Hepatocyte (in vitro differentiated cells): Measurements from ENCODE around the gene LMOD2. TPM values are rescaled to one million over a fixed set of nuclear protein-coding genes. Genes with fewer than 3 reads are reported as not detected.

Experiments used
- DNase-seq: peaks from one replicate; pipeline ENCODE4 v3.0.0-alpha.2; 2016; ENCODE audit warnings: low spot score
- H2AFZ ChIP-seq: fragments of 200-600 bp; sonication (generic); 2 replicates; pipeline ENCODE4 v1.6.0; 2016; ENCODE audit warnings: antibody characterized with exemption, mild to moderate bottlenecking
- H3K27ac ChIP-seq: fragments of 200-600 bp; sonication (generic); 2 replicates; pipeline ENCODE4 v1.5.1; 2016; ENCODE audit warnings: mild to moderate bottlenecking
- H3K27me3 ChIP-seq: fragments of 200-600 bp; sonication (generic); 2 replicates; pipeline ENCODE4 v1.6.1; 2016
- H3K36me3 ChIP-seq: fragments of 200-600 bp; sonication (generic); replicated peaks from 2 replicates; pipeline ENCODE4 v1.5.1; 2016; ENCODE audit warnings: low read depth; ENCODE audit not compliant: insufficient read depth
- H3K4me1 ChIP-seq: fragments of 200-600 bp; sonication (generic); 2 replicates; pipeline ENCODE4 v1.5.1; 2016; ENCODE audit warnings: mild to moderate bottlenecking, moderate library complexity; ENCODE audit not compliant: insufficient read depth
- H3K4me2 ChIP-seq: fragments of 200-600 bp; sonication (generic); 2 replicates; pipeline ENCODE4 v1.6.0; 2016
- H3K4me3 ChIP-seq: fragments of 200-600 bp; sonication (generic); 2 replicates; pipeline ENCODE4 v1.5.1; 2016; ENCODE audit warnings: mild to moderate bottlenecking
- H3K79me2 ChIP-seq: fragments of 200-600 bp; sonication (generic); 2 replicates; pipeline ENCODE4 v1.6.0; 2017; ENCODE audit warnings: mild to moderate bottlenecking
- H3K9me2 ChIP-seq: fragments of 200-600 bp; sonication (generic); replicated peaks from 2 replicates; pipeline ENCODE4 v1.6.0; 2017; ENCODE audit warnings: mild to moderate bottlenecking; ENCODE audit not compliant: insufficient read depth
- H3K9me3 ChIP-seq: fragments of 200-600 bp; sonication (generic); 2 replicates; pipeline ENCODE4 v1.5.1; 2016; ENCODE audit warnings: low read depth, mild to moderate bottlenecking
- H4K20me1 ChIP-seq: fragments of 200-600 bp; sonication (generic); 2 replicates; pipeline ENCODE4 v1.6.0; 2016; ENCODE audit warnings: mild to moderate bottlenecking; ENCODE audit not compliant: insufficient read depth, poor library complexity, severe bottlenecking
- EZH2 ChIP-seq: fragments of 200-600 bp; sonication (generic); IDR thresholded peaks from 2 replicates; pipeline ENCODE4 v1.6.1; 2016; ENCODE audit warnings: antibody characterized with exemption, mild to moderate bottlenecking, borderline replicate concordance
- EZH2phosphoT487 ChIP-seq: fragments of 200-600 bp; sonication (generic); IDR thresholded peaks from one replicate; pipeline ENCODE4 v1.6.1; 2018; ENCODE audit warnings: antibody characterized with exemption, mild to moderate bottlenecking, low read depth, moderate library complexity; ENCODE audit not compliant: unreplicated experiment, severe bottlenecking
- WGBS: methylation state at CpG from one replicate; pipeline ENCODE4 v1.1.6; 2016; ENCODE audit warnings: low lambda C conversion rate; ENCODE audit errors: missing lambda C conversion rate; 5-methylcytosine and 5-hydroxymethylcytosine counted together
- polyA plus RNA-seq: library from polyadenylated mRNA; unstranded; fragments of >200 nt; fragmentation: Nextera tagmentation; extraction: Ambion mirVana; gene quantifications from 2 replicates; pipeline ENCODE4 v1.2.1, GENCODE V29; 2016
- total RNA-seq: library from RNA; depleted of rRNA; stranded (reverse); fragments of >200 nt; gene quantifications from 2 replicates; pipeline ENCODE4 v1.2.3, GENCODE V29; 2014
- TF ChIP-seq, protein P1 (sequence below): fragments of 200-600 bp; sonication (generic); IDR thresholded peaks from 2 replicates; pipeline ENCODE4 v1.5.1; 2016; ENCODE audit warnings: antibody characterized with exemption, mild to moderate bottlenecking; ENCODE audit not compliant: poor library complexity

The LMOD2 gene
- total and polyA plus RNA-seq, 2 experiments from 2014 or later, result not detected

- H3K4me2 ChIP-seq, result no peak overlapping the region
- TF ChIP-seq EZH2 (no peak), EZH2phosphoT487 (no peak)
- TF ChIP-seq, protein P1, sequence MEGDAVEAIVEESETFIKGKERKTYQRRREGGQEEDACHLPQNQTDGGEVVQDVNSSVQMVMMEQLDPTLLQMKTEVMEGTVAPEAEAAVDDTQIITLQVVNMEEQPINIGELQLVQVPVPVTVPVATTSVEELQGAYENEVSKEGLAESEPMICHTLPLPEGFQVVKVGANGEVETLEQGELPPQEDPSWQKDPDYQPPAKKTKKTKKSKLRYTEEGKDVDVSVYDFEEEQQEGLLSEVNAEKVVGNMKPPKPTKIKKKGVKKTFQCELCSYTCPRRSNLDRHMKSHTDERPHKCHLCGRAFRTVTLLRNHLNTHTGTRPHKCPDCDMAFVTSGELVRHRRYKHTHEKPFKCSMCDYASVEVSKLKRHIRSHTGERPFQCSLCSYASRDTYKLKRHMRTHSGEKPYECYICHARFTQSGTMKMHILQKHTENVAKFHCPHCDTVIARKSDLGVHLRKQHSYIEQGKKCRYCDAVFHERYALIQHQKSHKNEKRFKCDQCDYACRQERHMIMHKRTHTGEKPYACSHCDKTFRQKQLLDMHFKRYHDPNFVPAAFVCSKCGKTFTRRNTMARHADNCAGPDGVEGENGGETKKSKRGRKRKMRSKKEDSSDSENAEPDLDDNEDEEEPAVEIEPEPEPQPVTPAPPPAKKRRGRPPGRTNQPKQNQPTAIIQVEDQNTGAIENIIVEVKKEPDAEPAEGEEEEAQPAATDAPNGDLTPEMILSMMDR, result no peak
- H2AFZ ChIP-seq, result no peak overlapping the region
- H3K79me2 ChIP-seq, result no peaks in the 10 kb centered on the region
- no peak for DNase-seq
- H3K9me2 ChIP-seq, result peaks cover 4% of the 10 kb centered on the region
- H3K27me3 ChIP-seq, result no peaks in the 10 kb centered on the region
- H3K4me1 ChIP-seq, result peaks cover 9% of the 10 kb centered on the region
- H3K4me3 ChIP-seq, result no peak overlapping the region
- H3K27ac ChIP-seq, result no peak overlapping the region
- 35% methylated on average over 1 of the region's 1 CpG for WGBS
- H3K36me3 ChIP-seq, result no peaks in the 10 kb centered on the region
- H3K9me3 ChIP-seq, result no peaks in the 10 kb centered on the region
- no peaks in the 10 kb centered on the region for H4K20me1 ChIP-seq
These were observed 10.8 kb downstream of the LMOD2 start for GRCh38 chr7:123666492-123666891.

DNA sequence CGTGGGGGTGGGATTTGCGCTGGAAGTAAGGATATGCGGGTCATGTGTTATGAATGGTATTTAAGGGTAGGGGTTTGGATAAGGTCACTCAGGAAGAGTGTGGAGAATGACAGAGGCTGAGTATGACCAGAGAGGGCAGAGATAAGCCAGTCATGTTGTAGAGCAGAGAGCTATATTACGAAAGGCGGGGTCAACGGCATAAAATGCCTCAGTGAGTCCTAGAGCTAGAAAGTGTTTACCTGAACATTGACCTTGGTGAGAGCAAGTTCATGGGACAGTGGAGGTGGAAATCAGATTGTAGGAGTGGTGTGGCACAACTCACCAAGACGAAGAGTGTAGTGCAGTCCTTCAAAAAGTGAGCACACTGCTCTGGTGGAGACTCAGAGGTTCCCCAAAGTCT is 13.8 kb downstream of the LMOD2 start:
- H2AFZ ChIP-seq, result no peak overlapping the region
- no peaks in the 10 kb centered on the region for H3K36me3 ChIP-seq
- H3K79me2 ChIP-seq, result no peaks in the 10 kb centered on the region
- 74% methylated on average over 7 of the region's 7 CpGs for WGBS
- H3K27me3 ChIP-seq, result no peaks in the 10 kb centered on the region
- no peaks in the 10 kb centered on the region for H3K9me3 ChIP-seq
- peaks cover 13% of the 10 kb centered on the region for H3K4me1 ChIP-seq
- H3K4me2 ChIP-seq, result no peak overlapping the region
- H3K4me3 ChIP-seq, result no peak overlapping the region
- H4K20me1 ChIP-seq, result no peaks in the 10 kb centered on the region
- DNase-seq, result no peak
- no peaks in the 10 kb centered on the region for H3K9me2 ChIP-seq
- TF ChIP-seq EZH2phosphoT487 (no peak), EZH2 (no peak)
- TF ChIP-seq, protein P1, result no peak
- no peak overlapping the region for H3K27ac ChIP-seq

DNA sequence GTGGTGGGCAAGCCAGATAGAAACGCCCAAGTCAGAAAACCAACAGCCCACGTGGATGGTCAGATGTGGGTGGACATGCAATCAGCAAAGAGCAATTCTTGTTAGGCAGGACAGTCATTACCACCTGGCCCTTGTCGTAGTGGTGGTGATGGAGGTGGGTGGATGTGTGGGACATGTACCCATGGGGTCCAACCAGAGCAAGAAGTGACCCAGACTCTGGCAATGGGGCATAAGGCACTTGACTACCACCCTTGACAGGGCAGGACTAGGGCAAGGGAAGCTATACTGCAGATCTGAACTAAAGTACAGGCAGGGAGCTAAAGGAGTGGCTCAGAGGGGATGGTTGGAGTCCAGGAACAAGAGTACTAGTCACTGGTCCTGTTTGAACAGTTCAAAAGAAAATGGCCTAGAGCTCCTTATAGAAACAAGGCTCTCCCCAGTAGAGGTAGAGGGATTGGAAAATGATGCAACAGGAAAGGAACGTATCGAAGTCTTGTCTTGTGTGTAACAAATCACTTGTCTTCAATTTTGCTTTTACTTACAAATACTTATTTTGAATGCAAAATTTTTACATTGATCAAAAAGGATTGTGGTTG is 17.6 kb downstream of the LMOD2 start:
- Histone ChIP-seq H3K9me3 (no peaks in the 10 kb centered on the region), H4K20me1 (no peaks in the 10 kb centered on the region), H3K27ac (no peak overlapping the region), H2AFZ (no peak overlapping the region), H3K4me2 (no peak overlapping the region), H3K9me2 (no peaks in the 10 kb centered on the region), H3K4me1 (peaks cover 10% of the 10 kb centered on the region), H3K79me2 (no peaks in the 10 kb centered on the region), H3K27me3 (no peaks in the 10 kb centered on the region), H3K4me3 (no peak overlapping the region), H3K36me3 (no peaks in the 10 kb centered on the region)
- DNase-seq, result no peak
- WGBS, result 93% methylated on average over 5 of the region's 5 CpGs
- TF ChIP-seq EZH2, result no peak
- no peak for TF ChIP-seq EZH2phosphoT487
- TF ChIP-seq, protein P1, result no peak
